IMR-90 (cell line): ENCODE measurements around the gene LIN52. TPM values are rescaled to one million over a fixed set of nuclear protein-coding genes. Genes with fewer than 3 reads are reported as not detected.

Source experiments
- ATAC-seq: fragments of 200-7000 bp; cut with Tn5 transposase; 2 replicates; pipeline ENCODE4 v1.9.1; 2020; ENCODE audit warnings: low read depth, mild to moderate bottlenecking, moderate library complexity
- BruUV-seq: library from RNA; stranded (reverse); fragments of 400-500 nt; replicated peaks from 2 replicates; lab custom pipeline; 2021; lab: Mats Ljungman, UMichigan
- CTCF ChIA-PET: fragments of 300-600 bp; formaldehyde crosslinking; extraction: SDS; loops from one replicate; lab custom pipeline; 2021; ENCODE audit warnings: antibody characterized with exemption; lab: Yijun Ruan, JAX
- POLR2A ChIA-PET: fragments of 300-600 bp; sonication (Branson Sonifier 250); formaldehyde crosslinking; loops from one replicate; lab custom pipeline; 2022; ENCODE audit warnings: antibody characterized with exemption; ENCODE audit not compliant: unreplicated experiment; lab: Charles Lee
- DNase-seq: peaks from one replicate; pipeline ENCODE4 v3.0.0; 2013
- H2AFZ ChIP-seq: replicated peaks from 2 replicates; pipeline ENCODE3; 2013; ENCODE audit warnings: low read length, mild to moderate bottlenecking; ENCODE audit not compliant: poor library complexity
- H2AK5ac ChIP-seq: 2 replicates; pipeline ENCODE4 v1.6.1; 2013; ENCODE audit warnings: low read depth, low read length, inconsistent platforms
- H2AK9ac ChIP-seq: replicated peaks from 2 replicates; pipeline ENCODE3; 2013; ENCODE audit warnings: mild to moderate bottlenecking, low read depth, low read length, moderate library complexity; ENCODE audit not compliant: poor library complexity
- H2BK120ac ChIP-seq: 2 replicates; pipeline ENCODE4 v1.6.1; 2013; ENCODE audit warnings: low read depth, low read length, inconsistent platforms
- H2BK15ac ChIP-seq: 3 replicates; pipeline ENCODE4 v1.6.1; 2013; ENCODE audit warnings: low read depth, low read length, inconsistent platforms
- H2BK20ac ChIP-seq: 2 replicates; pipeline ENCODE4 v1.6.1; 2013; ENCODE audit warnings: low read depth, mild to moderate bottlenecking, inconsistent platforms, low read length, moderate library complexity
- H2BK5ac ChIP-seq: 2 replicates; pipeline ENCODE4 v1.6.1; 2013; ENCODE audit warnings: mild to moderate bottlenecking, low read depth, low read length, inconsistent platforms; ENCODE audit not compliant: poor library complexity, severe bottlenecking
- H3K14ac ChIP-seq: replicated peaks from 2 replicates; pipeline ENCODE4 v1.6.1; 2013; ENCODE audit warnings: low read depth, low read length, inconsistent platforms
- H3K18ac ChIP-seq: 2 replicates; pipeline ENCODE4 v1.6.1; 2013; ENCODE audit warnings: low read depth, low read length, control low read depth
- H3K23ac ChIP-seq: 2 replicates; pipeline ENCODE4 v1.6.1; 2013; ENCODE audit warnings: low read depth, low read length, inconsistent platforms
- H3K27ac ChIP-seq: 2 replicates; pipeline ENCODE4 v1.5.1; 2013; ENCODE audit warnings: mild to moderate bottlenecking, control low read depth, low read length; ENCODE audit not compliant: insufficient read depth
- H3K27me3 ChIP-seq: 2 replicates; pipeline ENCODE4 v1.6.1; 2013; ENCODE audit warnings: low read length; ENCODE audit not compliant: control insufficient read depth, insufficient read depth
- H3K36me3 ChIP-seq: 2 replicates; pipeline ENCODE4 v1.6.1; 2013; ENCODE audit warnings: low read length, mixed read lengths; ENCODE audit not compliant: control insufficient read depth, insufficient read depth
- H3K4ac ChIP-seq: 2 replicates; pipeline ENCODE4 v1.6.1; 2013; ENCODE audit warnings: low read depth, low read length, inconsistent platforms
- H3K4me1 ChIP-seq: 2 replicates; pipeline ENCODE4 v1.6.1; 2013; ENCODE audit warnings: low read length, mixed read lengths; ENCODE audit not compliant: control insufficient read depth, insufficient read depth
- H3K4me2 ChIP-seq: 2 replicates; pipeline ENCODE4 v1.6.1; 2013; ENCODE audit warnings: low read depth, mild to moderate bottlenecking, control low read depth, low read length, moderate library complexity
- H3K4me3 ChIP-seq: 2 replicates; pipeline ENCODE4 v1.5.1; 2013; ENCODE audit warnings: low read depth, mild to moderate bottlenecking, control low read depth, low read length, moderate library complexity; ENCODE audit not compliant: insufficient read depth
- H3K56ac ChIP-seq: 2 replicates; pipeline ENCODE4 v1.6.1; 2013; ENCODE audit warnings: low read length, inconsistent platforms; ENCODE audit not compliant: insufficient read depth; ENCODE audit errors: extremely low read depth
- H3K79me1 ChIP-seq, 2 experiments: 2 replicates each; pipeline ENCODE4 v1.6.1; 2013; ENCODE audit warnings: low read length in 2 of 2, inconsistent platforms in 1 of 2, low read depth in 1 of 2
- H3K9ac ChIP-seq: 2 replicates; pipeline ENCODE4 v1.6.1; 2013; ENCODE audit warnings: low read depth, low read length, control low read depth
- H3K9me1 ChIP-seq: 2 replicates; pipeline ENCODE4 v1.6.1; 2013; ENCODE audit warnings: low read length, inconsistent platforms; ENCODE audit not compliant: insufficient read depth
- H3K9me3 ChIP-seq: 2 replicates; pipeline ENCODE4 v1.6.1; 2013; ENCODE audit warnings: low read length; ENCODE audit not compliant: control insufficient read depth, insufficient read depth
- H4K20me1 ChIP-seq: 2 replicates; pipeline ENCODE4 v1.6.1; 2013; ENCODE audit warnings: low read length, inconsistent platforms; ENCODE audit not compliant: insufficient read depth
- H4K5ac ChIP-seq: 2 replicates; pipeline ENCODE4 v1.6.1; 2013; ENCODE audit warnings: mild to moderate bottlenecking, low read depth, low read length, control low read depth
- H4K8ac ChIP-seq, 2 experiments: 2 replicates each; pipeline ENCODE4 v1.6.1; 2013; ENCODE audit warnings: low read depth in 2 of 2, low read length in 2 of 2, control low read depth in 1 of 2, inconsistent platforms in 1 of 2
- H4K91ac ChIP-seq: 2 replicates; pipeline ENCODE4 v1.6.1; 2013; ENCODE audit warnings: low read depth, low read length, inconsistent platforms; ENCODE audit not compliant: insufficient read depth
- BHLHE40 ChIP-seq: fragments of 150-350 bp; IDR thresholded peaks from 2 replicates; pipeline ENCODE4 v1.6.1; 2016; ENCODE audit warnings: mild to moderate bottlenecking, low read depth, low read length
- CEBPB ChIP-seq: IDR thresholded peaks from 2 replicates; pipeline ENCODE4 v1.6.1; 2012; ENCODE audit warnings: low read depth, low read length, improper control_type of control experiment
- CHD1 ChIP-seq: IDR thresholded peaks from 2 replicates; pipeline ENCODE4 v1.6.1; 2012; ENCODE audit warnings: low read depth, low read length, improper control_type of control experiment
- FOS ChIP-seq: fragments of 150-350 bp; IDR thresholded peaks from 2 replicates; pipeline ENCODE4 v1.6.1; 2016; ENCODE audit warnings: low read depth, low read length
- MAFK ChIP-seq: IDR thresholded peaks from 2 replicates; pipeline ENCODE4 v1.6.1; 2012; ENCODE audit warnings: low read depth, low read length, improper control_type of control experiment
- MAZ ChIP-seq: IDR thresholded peaks from 2 replicates; pipeline ENCODE4 v1.6.1; 2012; ENCODE audit warnings: low read depth, mild to moderate bottlenecking, low read length, improper control_type of control experiment, moderate library complexity, borderline replicate concordance
- MXI1 ChIP-seq: IDR thresholded peaks from 2 replicates; pipeline ENCODE4 v1.6.1; 2012; ENCODE audit warnings: low read depth, mild to moderate bottlenecking, low read length, moderate library complexity, borderline replicate concordance
- NFE2L2 ChIP-seq: fragments of 150-350 bp; IDR thresholded peaks from 2 replicates; pipeline ENCODE4 v1.6.1; 2016; ENCODE audit warnings: low read depth, mild to moderate bottlenecking, low read length
- POLR2A ChIP-seq: IDR thresholded peaks from 2 replicates; pipeline ENCODE4 v1.6.1; 2012; ENCODE audit warnings: mild to moderate bottlenecking, low read depth, low read length
- RAD21 ChIP-seq: IDR thresholded peaks from 2 replicates; pipeline ENCODE4 v1.6.1; 2012; ENCODE audit warnings: low read length, improper control_type of control experiment
- RCOR1 ChIP-seq: IDR thresholded peaks from 2 replicates; pipeline ENCODE4 v1.6.1; 2012; ENCODE audit warnings: mild to moderate bottlenecking, low read length, improper control_type of control experiment; ENCODE audit not compliant: insufficient replicate concordance
- RFX5 ChIP-seq: IDR thresholded peaks from 2 replicates; pipeline ENCODE4 v1.8.0; 2012; ENCODE audit warnings: low read depth, mild to moderate bottlenecking, low read length, moderate library complexity
- SMC3 ChIP-seq: fragments of 150-350 bp; IDR thresholded peaks from 2 replicates; pipeline ENCODE4 v1.6.1; 2016; ENCODE audit warnings: low read depth, mild to moderate bottlenecking, antibody characterized with exemption, low read length, moderate library complexity
- WGBS, 2 experiments: methylation state at CpG; one replicate each; pipeline versions ENCODE4 v1.1.5 to v1.1.7; 2013; ENCODE audit warnings: missing lambda C conversion rate in 2 of 2; ENCODE audit not compliant: insufficient read length in 1 of 2; ENCODE audit errors: extremely low coverage in 2 of 2; 5-methylcytosine and 5-hydroxymethylcytosine counted together
- dilution Hi-C: fragments of 300-500 bp; cut with HindIII; formaldehyde crosslinking; loops from one replicate; pipeline ENCODE4 v1.14.3; 2018; ENCODE audit warnings: low sequenced_read_pairs; ENCODE audit not compliant: unreplicated experiment
- in situ Hi-C: fragments of 300-500 bp; cut with MboI; formaldehyde crosslinking; loops from 3 replicates; pipeline ENCODE4 v1.14.3; 2019; ENCODE audit warnings: low sequenced_read_pairs, inconsistent platforms, mixed read lengths
- intact Hi-C: fragments of 100-400 bp; cut with micrococcal nuclease; formaldehyde crosslinking; loops from 2 replicates; pipeline ENCODE4 v1.10.0; 2022
- polyA plus RNA-seq, 3 experiments: library from polyadenylated mRNA; depleted of rRNA; stranded (reverse); fragments of >200 nt; gene quantifications; 2 replicates each; pipeline ENCODE4 v1.2.3, GENCODE V29; 2012; ENCODE audit warnings: low replicate concordance in 1 of 3
- total RNA-seq: library from RNA; depleted of rRNA; stranded (reverse); fragments of >200 nt; gene quantifications from 2 replicates; pipeline ENCODE4 v1.2.3, GENCODE V29; 2012
- TF ChIP-seq, protein P1 (sequence below): conservative IDR thresholded peaks from 2 replicates; pipeline ENCODE4 v1.5.1; 2012; ENCODE audit warnings: mild to moderate bottlenecking, low read depth, low read length, improper control_type of control experiment
- TF ChIP-seq, protein P2 (sequence below): fragments of 150-350 bp; IDR thresholded peaks from 2 replicates; pipeline ENCODE4 v1.6.1; 2016; ENCODE audit warnings: low read depth, mild to moderate bottlenecking, low read length, moderate library complexity, borderline replicate concordance
- TF ChIP-seq, protein P3 (sequence below): fragments of 150-350 bp; IDR thresholded peaks from 2 replicates; pipeline ENCODE4 v1.6.1; 2017; ENCODE audit warnings: mild to moderate bottlenecking, antibody characterized with exemption, low read length, low read depth

LIN52 gene
- total and polyA plus RNA-seq, 2 of the 4 experiments (the other 2 are of a cell fraction), result 6.1 to 11.5 TPM

DNA sequence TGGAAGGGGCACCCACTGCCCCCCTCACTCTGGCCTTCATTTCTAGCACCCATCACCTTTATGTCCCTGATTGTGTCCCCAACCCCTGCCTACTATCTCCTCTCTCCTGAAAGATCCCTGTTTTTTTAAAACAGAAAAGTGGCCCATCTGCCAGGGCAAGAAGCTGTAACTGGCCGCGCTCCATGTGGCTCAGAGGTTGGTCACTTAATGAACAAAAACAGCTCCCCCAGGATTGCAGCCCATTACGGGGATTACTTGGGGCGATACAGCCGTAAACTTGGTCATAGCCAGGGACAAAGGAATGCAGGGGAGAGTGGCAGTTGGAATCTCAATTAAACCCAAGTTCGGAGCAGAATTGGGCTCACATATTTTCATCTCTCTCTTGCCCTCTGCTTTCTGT is 119.7 kb downstream of the LIN52 start:
- Histone ChIP-seq H3K9me1 (peaks cover 3% of the 10 kb centered on the region; the same call in 1 of the 2 replicates), H3K27ac (no peak overlapping the region), H2BK15ac (no peak overlapping the region), H3K14ac (no peak overlapping the region), H4K5ac (no peak overlapping the region), H2AK9ac (no peak overlapping the region), H3K56ac (no peak overlapping the region), H3K23ac (no peak overlapping the region), H3K18ac (no peak overlapping the region), H3K9me3 (no peaks in the 10 kb centered on the region), H2BK120ac (no peak overlapping the region), H3K4me1 (no peaks in the 10 kb centered on the region), H2AFZ (no peak overlapping the region), H2AK5ac (no peak overlapping the region), H4K8ac (no peak overlapping the region), H3K4me3 (no peak overlapping the region), H2BK20ac (no peak overlapping the region), H4K20me1 (no peaks in the 10 kb centered on the region), H3K27me3 (peaks cover 6% of the 10 kb centered on the region), H3K4ac (no peak overlapping the region), H3K9ac (no peak overlapping the region), H3K4me2 (no peak overlapping the region), H3K36me3 (peaks cover 7% of the 10 kb centered on the region), H3K79me1 (no peaks in the 10 kb centered on the region), H4K91ac (no peak overlapping the region), H2BK5ac (no peak overlapping the region)
- intact Hi-C loops (no loop called here), dilution Hi-C loops (no loop called here), in situ Hi-C loops (no loop called here)
- DNase-seq, result no peak
- no TSS peak for BruUV-seq
- ChIA-PET POLR2A (no interaction called here), CTCF (no interaction called here)
- no CpG with 5 or more reads among the region's 6 CpGs for WGBS, 2 experiments
- ATAC-seq, result no peak
- TF ChIP-seq RCOR1, result no peak
- TF ChIP-seq, protein P1, sequence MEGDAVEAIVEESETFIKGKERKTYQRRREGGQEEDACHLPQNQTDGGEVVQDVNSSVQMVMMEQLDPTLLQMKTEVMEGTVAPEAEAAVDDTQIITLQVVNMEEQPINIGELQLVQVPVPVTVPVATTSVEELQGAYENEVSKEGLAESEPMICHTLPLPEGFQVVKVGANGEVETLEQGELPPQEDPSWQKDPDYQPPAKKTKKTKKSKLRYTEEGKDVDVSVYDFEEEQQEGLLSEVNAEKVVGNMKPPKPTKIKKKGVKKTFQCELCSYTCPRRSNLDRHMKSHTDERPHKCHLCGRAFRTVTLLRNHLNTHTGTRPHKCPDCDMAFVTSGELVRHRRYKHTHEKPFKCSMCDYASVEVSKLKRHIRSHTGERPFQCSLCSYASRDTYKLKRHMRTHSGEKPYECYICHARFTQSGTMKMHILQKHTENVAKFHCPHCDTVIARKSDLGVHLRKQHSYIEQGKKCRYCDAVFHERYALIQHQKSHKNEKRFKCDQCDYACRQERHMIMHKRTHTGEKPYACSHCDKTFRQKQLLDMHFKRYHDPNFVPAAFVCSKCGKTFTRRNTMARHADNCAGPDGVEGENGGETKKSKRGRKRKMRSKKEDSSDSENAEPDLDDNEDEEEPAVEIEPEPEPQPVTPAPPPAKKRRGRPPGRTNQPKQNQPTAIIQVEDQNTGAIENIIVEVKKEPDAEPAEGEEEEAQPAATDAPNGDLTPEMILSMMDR, result no peak
- no peak for TF ChIP-seq CEBPB
- TF ChIP-seq CHD1, result no peak
- TF ChIP-seq, protein P2, sequence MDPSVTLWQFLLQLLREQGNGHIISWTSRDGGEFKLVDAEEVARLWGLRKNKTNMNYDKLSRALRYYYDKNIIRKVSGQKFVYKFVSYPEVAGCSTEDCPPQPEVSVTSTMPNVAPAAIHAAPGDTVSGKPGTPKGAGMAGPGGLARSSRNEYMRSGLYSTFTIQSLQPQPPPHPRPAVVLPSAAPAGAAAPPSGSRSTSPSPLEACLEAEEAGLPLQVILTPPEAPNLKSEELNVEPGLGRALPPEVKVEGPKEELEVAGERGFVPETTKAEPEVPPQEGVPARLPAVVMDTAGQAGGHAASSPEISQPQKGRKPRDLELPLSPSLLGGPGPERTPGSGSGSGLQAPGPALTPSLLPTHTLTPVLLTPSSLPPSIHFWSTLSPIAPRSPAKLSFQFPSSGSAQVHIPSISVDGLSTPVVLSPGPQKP, result no peak
- no peak for TF ChIP-seq NFE2L2
- no peak for TF ChIP-seq SMC3
- no peak for TF ChIP-seq MAFK
- TF ChIP-seq POLR2A, result no peak
- TF ChIP-seq FOS, result no peak
- TF ChIP-seq RAD21, result no peak
- no peak for TF ChIP-seq BHLHE40
- TF ChIP-seq MXI1, result no peak
- TF ChIP-seq, protein P3, sequence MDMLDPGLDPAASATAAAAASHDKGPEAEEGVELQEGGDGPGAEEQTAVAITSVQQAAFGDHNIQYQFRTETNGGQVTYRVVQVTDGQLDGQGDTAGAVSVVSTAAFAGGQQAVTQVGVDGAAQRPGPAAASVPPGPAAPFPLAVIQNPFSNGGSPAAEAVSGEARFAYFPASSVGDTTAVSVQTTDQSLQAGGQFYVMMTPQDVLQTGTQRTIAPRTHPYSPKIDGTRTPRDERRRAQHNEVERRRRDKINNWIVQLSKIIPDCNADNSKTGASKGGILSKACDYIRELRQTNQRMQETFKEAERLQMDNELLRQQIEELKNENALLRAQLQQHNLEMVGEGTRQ, result no peak
- TF ChIP-seq RFX5, result no peak
- TF ChIP-seq MAZ, result no peak
